Neuronal stem cell (in vitro differentiated cells): Measurements from ENCODE around the gene IFNLR1.

Experiments
- DNase-seq: peaks from one replicate; pipeline ENCODE4 v3.0.0-alpha.2; 2013; ENCODE audit warnings: low spot score
- H2AFZ ChIP-seq: one replicate; pipeline ENCODE4 v1.6.1; 2013; ENCODE audit warnings: mild to moderate bottlenecking, low read length, inconsistent platforms
- H2AK5ac ChIP-seq: 2 replicates; pipeline ENCODE4 v1.6.1; 2013; ENCODE audit warnings: low read depth, mild to moderate bottlenecking, inconsistent platforms, low read length, moderate library complexity, mixed read lengths
- H2BK120ac ChIP-seq: 2 replicates; pipeline ENCODE4 v1.6.1; 2013; ENCODE audit warnings: low read depth, mild to moderate bottlenecking, inconsistent platforms, low read length, moderate library complexity, mixed read lengths
- H2BK12ac ChIP-seq: one replicate; pipeline ENCODE4 v1.6.1; 2013; ENCODE audit warnings: low read length, inconsistent platforms
- H2BK15ac ChIP-seq: 2 replicates; pipeline ENCODE4 v1.6.1; 2013; ENCODE audit warnings: mild to moderate bottlenecking, low read length, inconsistent platforms, mixed read lengths
- H2BK5ac ChIP-seq: one replicate; pipeline ENCODE4 v1.6.1; 2013; ENCODE audit warnings: inconsistent platforms, mild to moderate bottlenecking, low read length, moderate library complexity
- H3K14ac ChIP-seq: one replicate; pipeline ENCODE4 v1.6.1; 2013; ENCODE audit warnings: low read length, inconsistent platforms
- H3K18ac ChIP-seq: 2 replicates; pipeline ENCODE4 v1.6.1; 2013; ENCODE audit warnings: low read length, inconsistent platforms
- H3K23ac ChIP-seq: 2 replicates; pipeline ENCODE4 v1.6.1; 2013; ENCODE audit warnings: low read depth, mild to moderate bottlenecking, mixed read lengths, low read length, inconsistent platforms; ENCODE audit not compliant: poor library complexity
- H3K27ac ChIP-seq: replicated peaks from 3 replicates; pipeline ENCODE4 v1.5.1; 2013; ENCODE audit warnings: low read length, inconsistent platforms
- H3K27me3 ChIP-seq, 3 experiments: 2 replicates each; pipeline ENCODE4 v1.6.1; 2013; ENCODE audit warnings: low read length in 3 of 3, mild to moderate bottlenecking in 2 of 3, inconsistent platforms in 1 of 3, low read depth in 1 of 3, mixed read lengths in 1 of 3, moderate library complexity in 1 of 3; ENCODE audit not compliant: control insufficient read depth in 3 of 3, insufficient read depth in 3 of 3
- H3K36me3 ChIP-seq, 2 donors: replicated peaks in 1 of 2; 2 replicates each; pipeline ENCODE4 v1.6.1; 2013; ENCODE audit warnings: low read length in 2 of 2; ENCODE audit not compliant: control insufficient read depth in 2 of 2, insufficient read depth in 2 of 2
- H3K4ac ChIP-seq: 2 replicates; pipeline ENCODE4 v1.6.1; 2013; ENCODE audit warnings: inconsistent platforms, mild to moderate bottlenecking, low read length, moderate library complexity
- H3K4me1 ChIP-seq, 2 donors: 1 replicate in 1 of 2; 2 replicates in 1 of 2; pipeline ENCODE4 v1.6.1; 2013; ENCODE audit warnings: low read length in 2 of 2, low read depth in 1 of 2; ENCODE audit not compliant: control insufficient read depth in 2 of 2, insufficient read depth in 1 of 2
- H3K4me2 ChIP-seq: one replicate; pipeline ENCODE4 v1.6.1; 2013; ENCODE audit warnings: mild to moderate bottlenecking, low read length, inconsistent platforms; ENCODE audit not compliant: insufficient read depth, poor library complexity, severe bottlenecking
- H3K4me3 ChIP-seq, 2 donors: 2 replicates each; pipeline ENCODE4 v1.5.1; 2013; ENCODE audit warnings: low read length in 2 of 2, mild to moderate bottlenecking in 2 of 2, inconsistent platforms in 1 of 2, moderate library complexity in 1 of 2
- H3K79me1 ChIP-seq: one replicate; pipeline ENCODE4 v1.6.1; 2013; ENCODE audit warnings: low read depth, mild to moderate bottlenecking, inconsistent platforms, low read length, moderate library complexity
- H3K9ac ChIP-seq: one replicate; pipeline ENCODE4 v1.6.1; 2013; ENCODE audit warnings: mild to moderate bottlenecking, low read depth, low read length, inconsistent platforms; ENCODE audit not compliant: poor library complexity
- H3K9me3 ChIP-seq, 2 donors: replicated peaks in 1 of 2; 2 replicates each; pipeline versions ENCODE3 to v1.6.1; 2013; ENCODE audit warnings: low read length in 2 of 2, mild to moderate bottlenecking in 2 of 2, inconsistent platforms in 1 of 2, low read depth in 1 of 2, mixed read lengths in 1 of 2, moderate library complexity in 1 of 2; ENCODE audit not compliant: control insufficient read depth in 2 of 2, insufficient read depth in 1 of 2
- H4K8ac ChIP-seq: one replicate; pipeline ENCODE4 v1.6.1; 2013; ENCODE audit warnings: low read depth, mild to moderate bottlenecking, inconsistent platforms, low read length, moderate library complexity
- H4K91ac ChIP-seq: one replicate; pipeline ENCODE4 v1.6.1; 2013; ENCODE audit warnings: low read length, low read depth, mild to moderate bottlenecking, inconsistent platforms; ENCODE audit not compliant: poor library complexity
- WGBS, 2 donors: extraction: QIAGEN DNeasy Blood & Tissue Kit; methylation state at CpG; one replicate each; pipeline ENCODE4 v1.1.7; 2013; ENCODE audit warnings: missing lambda C conversion rate in 2 of 2, mixed read lengths in 1 of 2; ENCODE audit not compliant: insufficient read length in 2 of 2, insufficient replicate concordance in 1 of 2; ENCODE audit errors: extremely low coverage in 2 of 2; 5-methylcytosine and 5-hydroxymethylcytosine counted together

Gene IFNLR1

GRCh38 chr1:24231701-24232100 is 44.6 kb upstream of the IFNLR1 start:
- H4K8ac ChIP-seq: no peak overlapping the region
- no peak overlapping the region for H3K18ac ChIP-seq
- H2BK120ac ChIP-seq: no peak overlapping the region
- peaks cover 0 to 7% of the 10 kb centered on the region in 2 donors for H3K4me1 ChIP-seq
- no peak overlapping the region for H3K4ac ChIP-seq
- no peak overlapping the region for H3K14ac ChIP-seq
- no peak overlapping the region for H2AK5ac ChIP-seq
- no peak overlapping the region for H3K27ac ChIP-seq
- H3K79me1 ChIP-seq: no peaks in the 10 kb centered on the region
- H2BK12ac ChIP-seq: no peak overlapping the region
- no peaks in the 10 kb centered on the region for H3K36me3 ChIP-seq
- no peak overlapping the region for H2AFZ ChIP-seq
- H3K27me3 ChIP-seq: peaks cover 0 to 1% (median 0%) of the 10 kb centered on the region in 3 experiments
- no peak overlapping the region for H3K4me2 ChIP-seq
- H3K9me3 ChIP-seq: peaks cover 0 to 3% of the 10 kb centered on the region in 2 donors
- no CpG with 5 or more reads among the region's 3 CpGs for WGBS, 2 donors
- no peak overlapping the region for H2BK5ac ChIP-seq
- no peak overlapping the region for H3K4me3 ChIP-seq
- no peak overlapping the region for H4K91ac ChIP-seq
- H3K9ac ChIP-seq: no peak overlapping the region
- H3K23ac ChIP-seq: no peak overlapping the region
- no peak overlapping the region for H2BK15ac ChIP-seq
- DNase-seq: no peak

DNA sequence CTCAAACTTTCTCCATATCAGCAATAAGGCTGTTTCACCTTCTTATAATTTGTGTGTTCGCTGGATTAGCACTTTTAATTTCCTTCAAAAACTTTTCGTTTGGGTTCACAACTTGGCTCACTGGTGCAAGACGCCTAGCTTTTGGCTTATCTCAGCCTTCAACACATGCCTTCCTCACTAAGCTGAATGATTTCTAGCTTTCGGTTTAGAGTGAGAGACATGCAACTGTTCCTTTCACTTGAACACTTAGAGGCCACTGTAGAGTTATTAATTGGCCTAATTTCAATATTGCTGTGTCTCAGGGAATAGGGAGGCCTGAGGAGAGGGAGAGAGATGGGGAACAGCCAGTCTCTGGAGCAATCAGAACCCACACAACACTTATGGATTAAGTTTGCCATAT is 41.2 kb upstream of the IFNLR1 start:
- Histone ChIP-seq H3K18ac (no peak overlapping the region), H2AK5ac (no peak overlapping the region), H4K8ac (no peak overlapping the region), H3K27me3 (peaks cover 0 to 4% (median 0%) of the 10 kb centered on the region in 3 experiments), H3K4me2 (no peak overlapping the region), H2AFZ (no peak overlapping the region), H3K79me1 (no peaks in the 10 kb centered on the region), H2BK15ac (no peak overlapping the region), H3K36me3 (no peaks in the 10 kb centered on the region), H3K4ac (no peak overlapping the region), H3K9me3 (peaks cover 0 to 3% of the 10 kb centered on the region in 2 donors), H2BK5ac (no peak overlapping the region), H4K91ac (no peak overlapping the region), H2BK120ac (no peak overlapping the region), H3K4me1 (no peaks in the 10 kb centered on the region), H3K23ac (no peak overlapping the region), H2BK12ac (no peak overlapping the region), H3K9ac (no peak overlapping the region), H3K4me3 (no peak overlapping the region), H3K14ac (no peak overlapping the region), H3K27ac (no peak overlapping the region)
- WGBS, 2 donors: no CpG with 5 or more reads among the region's 4 CpGs
- no peak for DNase-seq

GRCh38 chr1:24226749-24227148 is 39.7 kb upstream of the IFNLR1 start:
- H3K4me2 ChIP-seq: no peak overlapping the region

DNA sequence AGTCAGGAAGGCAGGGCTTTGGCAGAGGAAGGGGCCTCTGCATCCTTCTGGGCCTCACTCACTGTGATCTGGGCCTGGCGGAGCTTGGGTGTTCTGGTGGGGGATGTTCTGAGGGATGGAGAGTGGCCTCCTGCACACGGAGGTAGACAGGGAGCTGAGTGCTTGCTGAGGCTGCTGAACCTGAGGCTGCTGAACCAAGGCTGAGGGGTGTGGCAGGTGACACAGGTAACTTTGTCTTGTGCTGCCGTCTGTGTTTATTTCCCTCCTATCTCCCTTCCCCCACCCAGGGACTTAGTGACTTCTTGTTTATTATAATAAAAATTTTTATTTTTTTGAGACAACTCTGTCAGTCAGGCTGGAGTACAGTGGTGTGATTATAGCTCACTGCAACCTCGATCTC is 37.7 kb upstream of the IFNLR1 start:
- Histone ChIP-seq H3K4me1 (no peaks in the 10 kb centered on the region), H2BK15ac (no peak overlapping the region), H2AFZ (no peak overlapping the region), H2BK120ac (no peak overlapping the region), H3K27me3 (peaks cover 0 to 4% (median 0%) of the 10 kb centered on the region in 3 experiments), H4K91ac (no peak overlapping the region), H3K9me3 (no peaks in the 10 kb centered on the region), H3K4ac (no peak overlapping the region), H3K18ac (no peak overlapping the region), H3K9ac (no peak overlapping the region), H2BK5ac (no peak overlapping the region), H3K4me3 (no peak overlapping the region), H3K23ac (no peak overlapping the region), H4K8ac (no peak overlapping the region), H3K27ac (no peak overlapping the region), H3K36me3 (no peaks in the 10 kb centered on the region), H3K14ac (no peak overlapping the region), H2BK12ac (no peak overlapping the region), H2AK5ac (no peak overlapping the region), H3K4me2 (no peak overlapping the region), H3K79me1 (no peaks in the 10 kb centered on the region)
- DNase-seq: no peak
- WGBS, 2 donors: no CpG with 5 or more reads among the region's 4 CpGs

More at GRCh38 chr1:24226749-24227148, 39.7 kb upstream of the IFNLR1 start:
- Histone ChIP-seq H3K18ac (no peak overlapping the region), H2BK120ac (no peak overlapping the region), H3K4me3 (no peak overlapping the region), H3K4ac (no peak overlapping the region), H2AK5ac (no peak overlapping the region), H3K9ac (no peak overlapping the region), H2BK15ac (no peak overlapping the region), H3K9me3 (no peaks in the 10 kb centered on the region), H3K79me1 (no peaks in the 10 kb centered on the region), H3K4me1 (no peaks in the 10 kb centered on the region), H4K8ac (no peak overlapping the region), H3K27ac (no peak overlapping the region), H3K23ac (no peak overlapping the region), H4K91ac (no peak overlapping the region), H3K27me3 (peaks cover 0 to 4% (median 0%) of the 10 kb centered on the region in 3 experiments), H3K36me3 (no peaks in the 10 kb centered on the region), H2BK12ac (no peak overlapping the region), H3K14ac (no peak overlapping the region), H2AFZ (no peak overlapping the region), H2BK5ac (no peak overlapping the region)
- DNase-seq: no peak
- no CpG with 5 or more reads among the region's 5 CpGs for WGBS, 2 donors
